Measurements from ENCODE around the gene CLEC16A.

Gene CLEC16A

DNA sequence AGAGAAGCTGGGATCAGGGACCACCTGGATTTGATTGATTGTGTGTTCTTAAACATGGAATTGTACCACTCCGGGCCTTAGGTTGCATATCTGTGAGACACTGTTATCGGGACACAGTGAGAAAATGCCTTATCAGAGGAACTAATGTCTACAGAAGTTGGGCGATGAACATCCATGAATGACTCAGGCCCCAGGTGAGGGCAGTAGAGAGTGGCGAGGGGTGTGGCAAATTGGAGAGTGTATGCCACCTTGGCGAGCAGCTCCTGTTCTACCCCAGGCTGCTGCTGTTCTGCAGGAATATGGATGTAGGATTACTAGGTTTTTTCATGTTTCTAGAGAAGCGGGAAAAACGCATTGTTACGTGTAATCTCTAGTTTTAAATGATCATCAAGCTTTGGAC lies 38.8 kb downstream of the CLEC16A start:
- H3K4me3 ChIP-seq (ENCODE audit: low read length) = no peak overlapping the region
- no peak overlapping the region for H3K27ac ChIP-seq (ENCODE audit: low read depth, low read length)
- H3K36me3 ChIP-seq (ENCODE audit: insufficient read depth, low read length) = peaks cover 5% of the 10 kb centered on the region; the same call in 1 of the 2 replicates
- H3K9ac ChIP-seq (ENCODE audit: low read depth, low read length) = no peak overlapping the region
- no peaks in the 10 kb centered on the region for H3K27me3 ChIP-seq (ENCODE audit: insufficient read depth, low read length)
- 94% methylated on average over 8 of the region's 8 CpGs for WGBS
- no peaks in the 10 kb centered on the region for H3K9me3 ChIP-seq (ENCODE audit: insufficient read depth, low read depth, low read length)
- H3K4me1 ChIP-seq (ENCODE audit: insufficient read depth, low read length) = no peaks in the 10 kb centered on the region

GRCh38 chr16:10984509-10984908 lies 40.1 kb downstream of the CLEC16A start:
- no peak overlapping the region for H3K27ac ChIP-seq (ENCODE audit: low read depth, low read length)

GRCh38 chr16:10987361-10988163 lies 43.2 kb downstream of the CLEC16A start:
- Histone ChIP-seq H3K4me1 (ENCODE audit: insufficient read depth, low read length) (peaks cover 5% of the 10 kb centered on the region; the same call in 1 of the 2 replicates), H3K27me3 (ENCODE audit: insufficient read depth, low read length) (no peaks in the 10 kb centered on the region), H3K36me3 (ENCODE audit: insufficient read depth, low read length) (peaks cover 5% of the 10 kb centered on the region; the same call in 1 of the 2 replicates), H3K27ac (ENCODE audit: low read depth, low read length) (no peak overlapping the region), H3K9me3 (ENCODE audit: insufficient read depth, low read depth, low read length) (no peaks in the 10 kb centered on the region), H3K4me3 (ENCODE audit: low read length) (no peak overlapping the region), H3K9ac (ENCODE audit: low read depth, low read length) (no peak overlapping the region)
- WGBS = 95% methylated on average over 8 of the region's 11 CpGs

More at GRCh38 chr16:10984509-10984908, 40.1 kb downstream of the CLEC16A start:
- H3K36me3 ChIP-seq (ENCODE audit: insufficient read depth, low read length) = peaks cover 5% of the 10 kb centered on the region; the same call in 1 of the 2 replicates
- H3K27me3 ChIP-seq (ENCODE audit: insufficient read depth, low read length) = no peaks in the 10 kb centered on the region
- no peak overlapping the region for H3K9ac ChIP-seq (ENCODE audit: low read depth, low read length)
- H3K4me1 ChIP-seq (ENCODE audit: insufficient read depth, low read length) = no peaks in the 10 kb centered on the region
- H3K4me3 ChIP-seq (ENCODE audit: low read length) = no peak overlapping the region
- WGBS = 91% methylated on average over 6 of the region's 6 CpGs
- no peaks in the 10 kb centered on the region for H3K9me3 ChIP-seq (ENCODE audit: insufficient read depth, low read depth, low read length)

DNA sequence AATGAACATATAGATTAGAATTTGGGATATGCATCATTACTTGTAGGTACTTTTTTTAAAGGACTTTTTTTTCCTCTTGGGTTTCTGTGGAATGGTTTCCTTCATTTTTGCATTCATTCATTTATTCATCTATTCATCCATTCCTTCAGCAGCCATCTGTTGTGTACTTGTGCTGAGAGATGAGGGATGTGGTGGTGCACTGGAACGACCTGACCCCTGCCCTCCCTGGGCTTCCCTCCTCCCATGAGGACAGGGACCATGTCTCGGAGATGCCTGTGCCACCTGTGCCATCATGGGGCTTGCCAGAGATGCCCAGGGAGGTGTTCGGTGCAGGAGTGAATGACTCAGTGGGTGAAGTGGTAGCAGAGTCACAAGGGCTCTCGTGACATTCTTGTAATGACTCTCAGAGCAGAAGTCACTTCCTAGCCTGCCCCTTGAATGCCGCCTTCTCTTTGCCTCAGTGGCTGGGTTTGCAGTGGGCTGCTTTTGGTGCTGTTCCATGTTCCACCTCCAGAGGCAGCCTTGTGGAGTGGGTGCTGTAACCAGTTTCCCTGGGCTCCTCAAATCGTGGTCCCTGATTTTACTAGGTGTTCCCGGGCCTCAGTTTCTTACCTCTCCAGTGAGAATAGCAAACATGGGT lies 43.9 kb downstream of the CLEC16A start:
- no peak overlapping the region for H3K9ac ChIP-seq (ENCODE audit: low read depth, low read length)
- 75% methylated on average over 7 of the region's 7 CpGs for WGBS
- H3K9me3 ChIP-seq (ENCODE audit: insufficient read depth, low read depth, low read length) = no peaks in the 10 kb centered on the region
- no peaks in the 10 kb centered on the region for H3K36me3 ChIP-seq (ENCODE audit: insufficient read depth, low read length)
- no peak overlapping the region for H3K27ac ChIP-seq (ENCODE audit: low read depth, low read length)
- peaks cover 11% of the 10 kb centered on the region; the same call in 1 of the 2 replicates for H3K4me1 ChIP-seq (ENCODE audit: insufficient read depth, low read length)
- no peaks in the 10 kb centered on the region for H3K27me3 ChIP-seq (ENCODE audit: insufficient read depth, low read length)
- H3K4me3 ChIP-seq (ENCODE audit: low read length) = no peak overlapping the region

GRCh38 chr16:10988879-10989278 lies 44.5 kb downstream of the CLEC16A start:
- WGBS = 98% methylated on average over 6 of the region's 6 CpGs
- H3K4me1 ChIP-seq (ENCODE audit: insufficient read depth, low read length) = peaks cover 11% of the 10 kb centered on the region; the same call in 1 of the 2 replicates
- H3K4me3 ChIP-seq (ENCODE audit: low read length) = no peak overlapping the region
- H3K36me3 ChIP-seq (ENCODE audit: insufficient read depth, low read length) = peaks cover under 1% of the 10 kb centered on the region; the same call in 1 of the 2 replicates
- H3K9me3 ChIP-seq (ENCODE audit: insufficient read depth, low read depth, low read length) = no peaks in the 10 kb centered on the region
- H3K9ac ChIP-seq (ENCODE audit: low read depth, low read length) = no peak overlapping the region
- H3K27ac ChIP-seq (ENCODE audit: low read depth, low read length) = no peak overlapping the region
- H3K27me3 ChIP-seq (ENCODE audit: insufficient read depth, low read length) = no peaks in the 10 kb centered on the region

- Histone ChIP-seq H3K4me1 (ENCODE audit: insufficient read depth, low read length) (peaks cover 11% of the 10 kb centered on the region; the same call in 1 of the 2 replicates), H3K27ac (ENCODE audit: low read depth, low read length) (no peak overlapping the region), H3K4me3 (ENCODE audit: low read length) (no peak overlapping the region), H3K9ac (ENCODE audit: low read depth, low read length) (no peak overlapping the region), H3K36me3 (ENCODE audit: insufficient read depth, low read length) (peaks cover 6% of the 10 kb centered on the region; the same call in 1 of the 2 replicates), H3K9me3 (ENCODE audit: insufficient read depth, low read depth, low read length) (no peaks in the 10 kb centered on the region), H3K27me3 (ENCODE audit: insufficient read depth, low read length) (no peaks in the 10 kb centered on the region)
- WGBS = 91% methylated on average over 6 of the region's 6 CpGs
These were observed 45.2 kb downstream of the CLEC16A start for GRCh38 chr16:10989559-10989958.

- H3K27me3 ChIP-seq (ENCODE audit: insufficient read depth, low read length) = no peaks in the 10 kb centered on the region
- no peaks in the 10 kb centered on the region for H3K9me3 ChIP-seq (ENCODE audit: insufficient read depth, low read depth, low read length)
- 96% methylated on average over 5 of the region's 5 CpGs for WGBS
- H3K4me1 ChIP-seq (ENCODE audit: insufficient read depth, low read length) = peaks cover 11% of the 10 kb centered on the region; the same call in 1 of the 2 replicates
- H3K36me3 ChIP-seq (ENCODE audit: insufficient read depth, low read length) = peaks cover 6% of the 10 kb centered on the region; the same call in 1 of the 2 replicates
- H3K9ac ChIP-seq (ENCODE audit: low read depth, low read length) = no peak overlapping the region
- H3K4me3 ChIP-seq (ENCODE audit: low read length) = no peak overlapping the region
- no peak overlapping the region for H3K27ac ChIP-seq (ENCODE audit: low read depth, low read length)
These were observed 46.0 kb downstream of the CLEC16A start for GRCh38 chr16:10990378-10990777.

GRCh38 chr16:10992112-10992511 lies 47.7 kb downstream of the CLEC16A start:
- Histone ChIP-seq H3K4me1 (ENCODE audit: insufficient read depth, low read length) (peaks cover 11% of the 10 kb centered on the region; the same call in 1 of the 2 replicates), H3K27me3 (ENCODE audit: insufficient read depth, low read length) (no peaks in the 10 kb centered on the region), H3K27ac (ENCODE audit: low read depth, low read length) (no peak overlapping the region), H3K36me3 (ENCODE audit: insufficient read depth, low read length) (peaks cover 6% of the 10 kb centered on the region; the same call in 1 of the 2 replicates), H3K9me3 (ENCODE audit: insufficient read depth, low read depth, low read length) (no peaks in the 10 kb centered on the region), H3K4me3 (ENCODE audit: low read length) (no peak overlapping the region), H3K9ac (ENCODE audit: low read depth, low read length) (no peak overlapping the region)
- WGBS = 83% methylated on average over 4 of the region's 4 CpGs

GRCh38 chr16:10992797-10993196 lies 48.4 kb downstream of the CLEC16A start:
- Histone ChIP-seq H3K36me3 (ENCODE audit: insufficient read depth, low read length) (peaks cover 6% of the 10 kb centered on the region; the same call in 1 of the 2 replicates), H3K27me3 (ENCODE audit: insufficient read depth, low read length) (no peaks in the 10 kb centered on the region)

GRCh38 chr16:10993649-10994048 lies 49.3 kb downstream of the CLEC16A start:
- no peaks in the 10 kb centered on the region for H3K27me3 ChIP-seq (ENCODE audit: insufficient read depth, low read length)
- H3K27ac ChIP-seq (ENCODE audit: low read depth, low read length) = no peak overlapping the region
- H3K9me3 ChIP-seq (ENCODE audit: insufficient read depth, low read depth, low read length) = no peaks in the 10 kb centered on the region
- no peak overlapping the region for H3K9ac ChIP-seq (ENCODE audit: low read depth, low read length)
- H3K36me3 ChIP-seq (ENCODE audit: insufficient read depth, low read length) = peaks cover 6% of the 10 kb centered on the region; the same call in 1 of the 2 replicates
- no peak overlapping the region for H3K4me3 ChIP-seq (ENCODE audit: low read length)
- peaks cover 11% of the 10 kb centered on the region; the same call in 1 of the 2 replicates for H3K4me1 ChIP-seq (ENCODE audit: insufficient read depth, low read length)
- WGBS = 93% methylated on average over 6 of the region's 6 CpGs

More at GRCh38 chr16:10992797-10993196, 48.4 kb downstream of the CLEC16A start:
- H3K4me3 ChIP-seq (ENCODE audit: low read length) = no peak overlapping the region
- H3K27ac ChIP-seq (ENCODE audit: low read depth, low read length) = no peak overlapping the region
- peaks cover 11% of the 10 kb centered on the region; the same call in 1 of the 2 replicates for H3K4me1 ChIP-seq (ENCODE audit: insufficient read depth, low read length)
- no peaks in the 10 kb centered on the region for H3K9me3 ChIP-seq (ENCODE audit: insufficient read depth, low read depth, low read length)
- 67% methylated on average over 5 of the region's 5 CpGs for WGBS
- H3K9ac ChIP-seq (ENCODE audit: low read depth, low read length) = no peak overlapping the region

DNA sequence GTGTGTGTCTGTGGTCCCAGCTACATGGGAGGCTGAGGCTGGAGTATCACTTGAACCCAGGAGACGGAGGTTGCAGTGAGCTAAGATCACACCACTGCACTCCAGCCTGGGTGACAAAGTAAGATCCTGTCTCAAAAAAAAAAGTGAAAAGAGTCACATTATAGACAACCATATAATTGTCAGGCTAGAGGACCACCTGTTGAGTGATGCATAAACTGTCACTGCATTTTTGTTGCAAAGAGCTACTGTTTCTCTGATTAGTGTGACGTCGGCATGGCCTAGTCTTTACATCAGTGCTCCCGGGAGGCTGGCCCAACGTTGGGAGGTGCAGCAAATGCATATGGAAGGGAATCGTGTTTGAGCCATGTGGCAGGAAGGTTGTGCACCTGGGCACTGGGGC lies 50.2 kb downstream of the CLEC16A start:
- H3K4me3 ChIP-seq (ENCODE audit: low read length) = no peak overlapping the region
- H3K36me3 ChIP-seq (ENCODE audit: insufficient read depth, low read length) = peaks cover 6% of the 10 kb centered on the region; the same call in 1 of the 2 replicates
- no peak overlapping the region for H3K9ac ChIP-seq (ENCODE audit: low read depth, low read length)
- no peaks in the 10 kb centered on the region for H3K9me3 ChIP-seq (ENCODE audit: insufficient read depth, low read depth, low read length)
- no peaks in the 10 kb centered on the region for H3K27me3 ChIP-seq (ENCODE audit: insufficient read depth, low read length)
- 93% methylated on average over 6 of the region's 6 CpGs for WGBS
- H3K27ac ChIP-seq (ENCODE audit: low read depth, low read length) = no peak overlapping the region
- peaks cover 11% of the 10 kb centered on the region; the same call in 1 of the 2 replicates for H3K4me1 ChIP-seq (ENCODE audit: insufficient read depth, low read length)

Measured in HUES64 (cell line).